GM18867 (cell line): ENCODE measurements around the gene KCNG3.
"Not testable (repeated sequence)": the region's sequence is repeated elsewhere in the genome, so short reads cannot be mapped to it uniquely, and the experiment has no call there.

ENCODE experiments used
- ATAC-seq: cut with Tn5 transposase; IDR thresholded peaks from one replicate; pipeline ENCODE4 v1.9.1; 2021; ENCODE audit warnings: mild to moderate bottlenecking, moderate library complexity; ENCODE audit not compliant: unreplicated experiment

Gene KCNG3

GRCh38 chr2:42435628-42436027 lies 58.2 kb downstream of the KCNG3 start:
- ATAC-seq: no peak

GRCh38 chr2:42430188-42430587 lies 63.6 kb downstream of the KCNG3 start:
- ATAC-seq: no peak

GRCh38 chr2:42429352-42429751 lies 64.4 kb downstream of the KCNG3 start:
- ATAC-seq: no peak

- ATAC-seq: no peak
Observed at GRCh38 chr2:42425697-42426096, 68.1 kb downstream of the KCNG3 start.

- ATAC-seq: no peak
Observed at GRCh38 chr2:42424033-42424432, 69.7 kb downstream of the KCNG3 start.

- ATAC-seq: no peak
Observed at GRCh38 chr2:42421601-42422239, 72.1 kb downstream of the KCNG3 start.

DNA sequence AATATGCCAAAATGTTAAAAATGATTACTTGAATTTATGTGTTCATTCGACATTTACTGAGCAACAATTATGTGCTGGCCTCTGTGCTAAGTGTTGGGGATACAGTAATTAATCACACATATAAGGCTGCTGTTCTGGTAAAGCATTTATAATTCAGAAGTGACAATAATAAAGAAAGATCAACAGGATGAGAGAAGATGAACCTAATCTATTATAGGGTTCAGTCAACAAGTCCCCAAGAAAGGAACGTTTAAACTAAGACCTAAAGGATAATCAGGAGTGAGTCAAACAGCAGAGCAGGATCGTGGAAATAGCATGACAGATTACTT lies 72.7 kb downstream of the KCNG3 start:
- ATAC-seq: no peak

- no peak for ATAC-seq
Observed at GRCh38 chr2:42414648-42415047, 79.1 kb downstream of the KCNG3 start.

GRCh38 chr2:42414158-42414557 lies 79.6 kb downstream of the KCNG3 start:
- no peak for ATAC-seq

GRCh38 chr2:42410742-42411514 lies 82.9 kb downstream of the KCNG3 start:
- no peak for ATAC-seq

DNA sequence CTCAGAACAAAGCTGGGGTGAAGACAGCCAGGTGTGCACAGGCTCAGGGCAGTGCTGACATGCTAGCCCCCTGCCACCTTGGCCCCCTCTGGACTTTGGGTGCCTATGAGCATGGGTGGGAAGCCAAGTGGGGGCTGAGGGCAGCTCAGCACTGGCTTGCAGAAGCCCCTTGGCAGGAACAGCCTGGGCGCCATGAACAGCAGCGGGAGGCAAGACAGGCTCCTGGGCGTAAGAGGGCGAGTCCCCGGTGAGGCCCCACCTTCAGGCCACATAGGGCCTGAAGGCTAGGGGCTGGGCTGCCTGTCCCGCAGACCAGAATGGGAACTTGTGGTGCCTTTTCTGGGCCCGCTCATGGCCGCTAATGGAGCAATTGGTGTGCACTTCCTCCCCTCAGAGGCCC lies 85.8 kb downstream of the KCNG3 start:
- no peak for ATAC-seq

DNA sequence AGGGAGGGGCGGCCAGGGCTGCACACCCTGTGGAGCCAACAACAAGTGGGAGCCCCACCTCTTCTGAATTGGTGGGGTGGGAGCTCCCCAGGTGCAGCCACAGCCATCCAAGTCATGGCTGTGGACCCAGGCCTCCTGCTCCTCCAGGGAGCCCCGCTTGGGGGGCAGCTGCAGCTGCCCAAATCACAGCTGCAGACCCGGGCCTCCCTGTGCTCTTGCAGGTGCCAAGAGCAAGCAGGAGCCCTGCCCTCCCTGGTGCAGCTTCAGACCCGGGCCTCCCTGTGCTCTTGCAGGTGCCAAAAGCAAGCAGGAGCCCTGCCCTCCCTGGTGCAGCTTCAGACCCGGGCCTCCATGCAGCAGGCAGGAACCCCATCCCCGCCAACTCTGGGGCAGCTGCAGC lies 86.3 kb downstream of the KCNG3 start:
- ATAC-seq: no peak

GRCh38 chr2:42404676-42405075 lies 89.1 kb downstream of the KCNG3 start:
- ATAC-seq: no peak

- ATAC-seq: no peak
Observed at GRCh38 chr2:42401773-42402172, 92.0 kb downstream of the KCNG3 start.

DNA sequence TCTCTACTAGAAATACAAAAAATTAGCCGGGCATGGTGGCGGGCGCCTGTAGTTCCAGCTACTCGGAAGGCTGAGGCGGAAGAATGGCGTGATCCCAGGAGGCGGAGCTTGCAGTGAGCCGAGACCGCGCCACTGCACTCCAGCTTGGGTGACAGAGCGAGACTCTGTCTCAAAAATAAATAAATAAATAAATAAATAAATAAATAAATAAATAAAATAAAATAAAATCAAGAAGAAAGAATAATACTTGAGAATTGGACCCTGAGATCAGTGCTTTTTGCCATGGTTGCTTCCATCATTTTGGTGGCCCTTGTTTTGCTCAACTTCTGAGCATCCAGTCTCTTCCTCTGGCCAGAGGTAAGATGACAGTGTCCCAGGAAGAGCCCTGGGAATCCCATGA lies 95.7 kb downstream of the KCNG3 start:
- ATAC-seq: not testable (repeated sequence)

DNA sequence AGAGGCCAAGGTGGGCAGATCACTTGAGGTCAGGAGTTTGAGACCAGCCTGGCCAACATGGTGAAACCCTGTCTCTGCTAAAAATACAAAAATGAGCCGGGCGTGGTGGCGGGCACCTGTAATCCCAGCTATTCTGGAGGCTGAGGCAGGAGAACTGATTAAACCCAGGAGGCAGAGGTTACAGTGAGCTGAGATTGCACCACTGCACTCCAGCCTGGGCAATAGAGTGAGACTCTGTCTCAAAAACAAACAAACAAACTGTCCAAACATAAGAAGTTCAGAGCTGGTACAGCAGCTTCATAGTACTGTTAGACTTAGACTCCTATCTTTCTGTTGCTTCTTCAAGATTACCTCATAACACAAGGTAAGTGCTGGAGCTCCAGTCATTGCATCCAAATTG lies 100.5 kb downstream of the KCNG3 start:
- not testable (repeated sequence) for ATAC-seq

- ATAC-seq: no peak
Observed at GRCh38 chr2:42392191-42392590, 101.6 kb downstream of the KCNG3 start.
